H1 (cell line): ENCODE measurements around the gene SLC15A2. TPM values are rescaled to one million over a fixed set of nuclear protein-coding genes. Genes with fewer than 3 reads are reported as not detected.

Experiments used
- CTCF ChIA-PET: fragments of 300-600 bp; sonication (Branson Sonifier 250); formaldehyde crosslinking; loops from one replicate; lab custom pipeline; 2021; ENCODE audit not compliant: partially characterized antibody; lab: Charles Lee
- POLR2A ChIA-PET: fragments of 300-600 bp; sonication (Branson Sonifier 250); formaldehyde crosslinking; loops from one replicate; lab custom pipeline; 2021; ENCODE audit warnings: inconsistent platforms; ENCODE audit not compliant: partially characterized antibody; lab: Charles Lee
- DNase-seq, 2 experiments: peaks; one replicate each; pipeline versions ENCODE4 v3.0.0 to v3.0.0-alpha.2; 2010 to 2022; ENCODE audit warnings: low spot score in 2 of 2, low read depth in 1 of 2, mixed read lengths in 1 of 2
- FAIRE-seq: peaks from 2 replicates; lab custom pipeline; 2011; peaks lifted over from hg19 to GRCh38; lab: Jason Lieb, UNC
- H2AFZ ChIP-seq: 2 replicates; pipeline ENCODE4 v1.8.1; 2012; ENCODE audit warnings: low read length, inconsistent platforms
- H2AK5ac ChIP-seq: 2 replicates; pipeline ENCODE4 v1.6.1; 2013; ENCODE audit warnings: low read depth, low read length
- H2BK120ac ChIP-seq: replicated peaks from 2 replicates; pipeline ENCODE3; 2013; ENCODE audit warnings: low read depth, low read length, inconsistent platforms
- H2BK12ac ChIP-seq: 2 replicates; pipeline ENCODE4 v1.6.1; 2013; ENCODE audit warnings: low read depth, low read length
- H2BK15ac ChIP-seq: 2 replicates; pipeline ENCODE4 v1.6.1; 2013; ENCODE audit warnings: low read length
- H2BK20ac ChIP-seq: 2 replicates; pipeline ENCODE4 v1.6.1; 2013; ENCODE audit warnings: low read length
- H2BK5ac ChIP-seq: 2 replicates; pipeline ENCODE4 v1.6.1; 2013; ENCODE audit warnings: low read depth, low read length
- H3K14ac ChIP-seq: 2 replicates; pipeline ENCODE4 v1.6.1; 2013; ENCODE audit warnings: inconsistent platforms; ENCODE audit not compliant: insufficient read length
- H3K18ac ChIP-seq: 2 replicates; pipeline ENCODE4 v1.6.1; 2013; ENCODE audit warnings: low read length; ENCODE audit errors: extremely low read depth
- H3K23ac ChIP-seq: 2 replicates; pipeline ENCODE4 v1.6.1; 2013; ENCODE audit warnings: inconsistent platforms; ENCODE audit not compliant: insufficient read length
- H3K23me2 ChIP-seq: 2 replicates; pipeline ENCODE4 v1.6.1; 2013; ENCODE audit warnings: low read depth, low read length
- H3K27ac ChIP-seq: 2 replicates; pipeline ENCODE4 v1.6.1; 2011; ENCODE audit warnings: low read depth, low read length, inconsistent platforms
- H3K27me3 ChIP-seq, 4 experiments: replicated peaks in 1 of 4; 1 replicate in 1 of 4; 2 replicates in 3 of 4; pipeline versions ENCODE4 v1.6.1 to v1.8.1; 2011 to 2013; ENCODE audit warnings: low read length in 3 of 4, mild to moderate bottlenecking in 3 of 4, inconsistent platforms in 2 of 4, mixed read lengths in 2 of 4, moderate library complexity in 1 of 4; ENCODE audit not compliant: control insufficient read depth in 3 of 4, insufficient read depth in 3 of 4; ENCODE audit errors: extremely low read depth in 1 of 4
- H3K36me3 ChIP-seq, 4 experiments: 2 replicates each; pipeline versions ENCODE4 v1.6.1 to v1.8.1; 2011 to 2013; ENCODE audit warnings: mild to moderate bottlenecking in 4 of 4, low read length in 3 of 4, moderate library complexity in 2 of 4, control low read depth in 1 of 4, inconsistent platforms in 1 of 4; ENCODE audit not compliant: insufficient read depth in 4 of 4, control insufficient read depth in 2 of 4
- H3K4ac ChIP-seq: replicated peaks from 2 replicates; pipeline ENCODE3; 2013; ENCODE audit warnings: low read length, low read depth, mixed read lengths, inconsistent platforms; ENCODE audit not compliant: insufficient read length
- H3K4me1 ChIP-seq, 4 experiments: replicated peaks in 1 of 4; 1 replicate in 1 of 4; 2 replicates in 3 of 4; pipeline versions ENCODE4 v1.6.1 to v1.8.1; 2011 to 2013; ENCODE audit warnings: low read length in 3 of 4, inconsistent platforms in 2 of 4, mixed read lengths in 1 of 4; ENCODE audit not compliant: insufficient read depth in 4 of 4, control insufficient read depth in 3 of 4
- H3K4me2 ChIP-seq, 2 experiments: 2 replicates each; pipeline versions ENCODE4 v1.6.1 to v1.8.1; 2011 to 2013; ENCODE audit warnings: low read depth in 2 of 2, low read length in 2 of 2, control low read depth in 1 of 2, inconsistent platforms in 1 of 2, mild to moderate bottlenecking in 1 of 2; ENCODE audit not compliant: insufficient read depth in 1 of 2
- H3K4me3 ChIP-seq, 4 experiments: fragments of 200-600, 300-600 bp in 1 of 4; sonication (generic), shearing (Covaris generic), sonication (Bioruptor Twin) in 1 of 4; 2 replicates each; pipeline versions ENCODE4 v1.5.1 to v1.8.1; 2011 to 2016; ENCODE audit warnings: low read length in 4 of 4, low read depth in 3 of 4, control low read depth in 2 of 4, inconsistent platforms in 2 of 4, mild to moderate bottlenecking in 2 of 4, mixed read lengths in 1 of 4, moderate library complexity in 1 of 4; ENCODE audit not compliant: insufficient read depth in 2 of 4; ENCODE audit errors: extremely low read depth in 1 of 4
- H3K56ac ChIP-seq: replicated peaks from 2 replicates; pipeline ENCODE3; 2013; ENCODE audit warnings: low read depth, mild to moderate bottlenecking, mixed read lengths, low read length, inconsistent platforms; ENCODE audit not compliant: insufficient read length
- H3K79me1 ChIP-seq: 2 replicates; pipeline ENCODE4 v1.6.1; 2013; ENCODE audit warnings: low read depth, low read length, control low read depth
- H3K79me2 ChIP-seq, 2 experiments: 2 replicates each; pipeline versions ENCODE4 v1.6.1 to v1.8.1; 2012 to 2013; ENCODE audit warnings: low read length in 2 of 2, mild to moderate bottlenecking in 2 of 2, inconsistent platforms in 1 of 2; ENCODE audit not compliant: insufficient read depth in 2 of 2, control insufficient read depth in 1 of 2
- H3K9ac ChIP-seq, 4 experiments: replicated peaks in 1 of 4; 1 replicate in 1 of 4; 2 replicates in 3 of 4; pipeline versions ENCODE4 v1.6.1 to v1.8.1; 2011 to 2013; ENCODE audit warnings: low read depth in 3 of 4, low read length in 3 of 4, control low read depth in 2 of 4, mild to moderate bottlenecking in 2 of 4, moderate library complexity in 2 of 4, inconsistent platforms in 1 of 4; ENCODE audit errors: extremely low read depth in 1 of 4
- H3K9me3 ChIP-seq, 2 experiments: 2 replicates each; pipeline versions ENCODE4 v1.6.1 to v1.8.1; 2012 to 2013; ENCODE audit warnings: mild to moderate bottlenecking in 2 of 2, moderate library complexity in 2 of 2, control low read depth in 1 of 2, inconsistent platforms in 1 of 2, low read depth in 1 of 2, low read length in 1 of 2, mixed read lengths in 1 of 2; ENCODE audit not compliant: insufficient read depth in 2 of 2
- H4K20me1 ChIP-seq, 2 experiments: replicated peaks in 1 of 2; 2 replicates each; pipeline versions ENCODE3 to v1.8.1; 2011 to 2013; ENCODE audit warnings: inconsistent platforms in 2 of 2, low read length in 2 of 2, mild to moderate bottlenecking in 1 of 2; ENCODE audit not compliant: insufficient read depth in 2 of 2, control insufficient read depth in 1 of 2
- H4K5ac ChIP-seq: 2 replicates; pipeline ENCODE4 v1.6.1; 2013; ENCODE audit warnings: low read length, low read depth, mixed read lengths, inconsistent platforms; ENCODE audit not compliant: insufficient read length
- H4K8ac ChIP-seq: 2 replicates; pipeline ENCODE4 v1.8.0; 2013; ENCODE audit warnings: mild to moderate bottlenecking, moderate library complexity, low read length, inconsistent platforms; ENCODE audit not compliant: insufficient read depth; ENCODE audit errors: extremely low read depth
- H4K91ac ChIP-seq: replicated peaks from 2 replicates; pipeline ENCODE3; 2013; ENCODE audit warnings: low read length, mixed read lengths, inconsistent platforms; ENCODE audit not compliant: insufficient read length
- BACH1 ChIP-seq: IDR thresholded peaks from 2 replicates; pipeline ENCODE4 v1.6.1; 2012; ENCODE audit warnings: low read length, improper control_type of control experiment
- JUND ChIP-seq: IDR thresholded peaks from 2 replicates; pipeline ENCODE4 v1.6.1; 2011; ENCODE audit warnings: mild to moderate bottlenecking, improper control_type of control experiment, low read length
- KDM4A ChIP-seq: IDR thresholded peaks from one replicate; pipeline ENCODE4 v1.7.1; 2012; ENCODE audit warnings: low read depth, mild to moderate bottlenecking, moderate library complexity, low read length, inconsistent platforms; ENCODE audit not compliant: severe bottlenecking
- MAFK ChIP-seq: IDR thresholded peaks from 2 replicates; pipeline ENCODE4 v1.6.1; 2012; ENCODE audit warnings: low read depth, mild to moderate bottlenecking, improper control_type of control experiment, low read length
- RNF2 ChIP-seq: fragments of 200-900, 300-1000 bp; sonication (generic); IDR thresholded peaks from 2 replicates; pipeline ENCODE4 v1.7.1; 2016; ENCODE audit warnings: borderline replicate concordance, low read depth, mild to moderate bottlenecking, antibody characterized with exemption, low read length; ENCODE audit not compliant: poor library complexity, severe bottlenecking; ENCODE audit errors: missing control alignments
- SAP30 ChIP-seq: fragments of 300-600 bp; sonication (generic); IDR thresholded peaks from 2 replicates; pipeline ENCODE4 v1.7.1; 2012; ENCODE audit warnings: low read length, moderate library complexity, mild to moderate bottlenecking, inconsistent platforms; ENCODE audit not compliant: insufficient read depth, insufficient replicate concordance
- SIN3A ChIP-seq, 2 experiments: IDR thresholded peaks in 1 of 2; conservative IDR thresholded peaks in 1 of 2; 2 replicates each; pipeline ENCODE4 v1.6.1; 2011 to 2012; ENCODE audit warnings: low read length in 2 of 2, improper control_type of control experiment in 1 of 2, low read depth in 1 of 2, mild to moderate bottlenecking in 1 of 2
- TCF12 ChIP-seq: IDR thresholded peaks from 2 replicates; pipeline ENCODE4 v1.6.1; 2011; ENCODE audit warnings: low read depth, mild to moderate bottlenecking, low read length
- WGBS, 2 experiments: shearing (Covaris generic) in 1 of 2; methylation state at CpG; one replicate each; pipeline versions ENCODE4 v1.1.6 to v1.1.7; 2013 to 2015; ENCODE audit warnings: low lambda C conversion rate in 2 of 2, mixed read lengths in 2 of 2, inconsistent platforms in 1 of 2, low coverage in 1 of 2, missing lambda C conversion rate in 1 of 2; ENCODE audit not compliant: insufficient replicate concordance in 2 of 2, insufficient coverage in 1 of 2, insufficient read length in 1 of 2; ENCODE audit errors: extremely low coverage in 1 of 2, missing lambda C conversion rate in 1 of 2; 5-methylcytosine and 5-hydroxymethylcytosine counted together
- polyA plus RNA-seq, 7 experiments: library from polyadenylated mRNA; depleted of rRNA in 3 of 7; stranded (reverse) in 5 of 7; unstranded in 2 of 7; fragments of >200 nt in 5 of 7; fragments of 200-250 nt in 2 of 7; gene quantifications; 1 replicate in 5 of 7; 2 replicates in 1 of 7; 4 replicates in 1 of 7; pipeline versions ENCODE4 v1.2.1 to v1.2.3, GENCODE V29; 2011 to 2013; ENCODE audit warnings: missing spikeins in 2 of 7, mixed read lengths in 2 of 7
- total RNA-seq: library from RNA; stranded (reverse); fragmentation: NEBNext Ultra II Directional; extraction: Animal tissue kit (Norgen Biotek cat#: 25700); gene quantifications from 2 replicates; pipeline ENCODE4 v1.2.1, GENCODE V29; 2021

Gene SLC15A2
- total and polyA plus RNA-seq, 2 of the 8 experiments (the other 6 are each of a cell fraction or from before 2014, with no cell fraction given) = 2.0 to 3.6 TPM

DNA sequence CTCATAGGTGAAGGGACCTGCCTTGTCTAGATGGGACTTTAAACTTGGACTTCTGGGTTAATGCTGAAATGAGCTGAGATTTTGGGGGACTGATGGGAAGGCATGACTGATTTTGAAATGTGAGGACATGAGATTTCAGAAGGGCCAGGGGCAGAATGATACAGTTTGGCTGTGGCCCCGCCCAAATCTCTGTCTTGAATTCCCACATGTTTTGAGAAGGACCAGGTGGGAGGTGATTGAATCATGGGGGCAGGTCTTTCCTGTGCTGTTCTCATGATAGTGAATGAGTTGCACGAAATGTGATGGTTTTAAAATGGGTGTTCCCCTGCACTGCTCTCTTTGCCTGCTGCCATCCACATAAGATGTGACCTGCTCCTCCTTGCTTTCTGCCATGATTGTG, 85.0 kb downstream of the SLC15A2 start:
- H4K91ac ChIP-seq = no peak overlapping the region
- no peaks in the 10 kb centered on the region for H3K36me3 ChIP-seq
- no peak overlapping the region for H3K23ac ChIP-seq
- no peaks in the 10 kb centered on the region for H3K79me2 ChIP-seq
- no peak overlapping the region for H3K56ac ChIP-seq
- no peak overlapping the region for H2BK15ac ChIP-seq
- no peaks in the 10 kb centered on the region for H3K79me1 ChIP-seq
- no peak overlapping the region for H2BK5ac ChIP-seq
- no peak overlapping the region for H3K27ac ChIP-seq
- H4K5ac ChIP-seq = no peak overlapping the region
- no peaks in the 10 kb centered on the region for H3K27me3 ChIP-seq
- no peak overlapping the region for H3K18ac ChIP-seq
- DNase-seq (no peak), FAIRE-seq (no peak)
- H2AFZ ChIP-seq = no peak overlapping the region
- no peak overlapping the region for H2BK12ac ChIP-seq
- no peak overlapping the region for H2BK20ac ChIP-seq
- H2AK5ac ChIP-seq = no peak overlapping the region
- no peak overlapping the region for H3K4me2 ChIP-seq
- H2BK120ac ChIP-seq = no peak overlapping the region
- H3K4me3 ChIP-seq = no peak overlapping the region
- H3K4ac ChIP-seq = no peak overlapping the region
- H4K8ac ChIP-seq = no peak overlapping the region
- 87% methylated on average over 2 of the region's 2 CpGs; no CpG with 5 or more reads in 1 of the 2 experiments for WGBS, 2 experiments
- no peaks in the 10 kb centered on the region for H4K20me1 ChIP-seq
- TF ChIP-seq TCF12 (no peak), RNF2 (no peak), SIN3A (conservative IDR thresholded peaks at IDR 0.05 in 1 of 2, IDR thresholded peaks at IDR 0.05 in 1 of 2; ENCODE audit: low read depth in 1 of 2, low read length in 2 of 2) (no peak), JUND (no peak), MAFK (no peak), KDM4A (no peak), BACH1 (no peak), SAP30 (no peak)
- TF ChIP-seq, all 59 proteins: peak for 0
- Histone ChIP-seq H3K23me2 (no peaks in the 10 kb centered on the region), H3K4me1 (no peaks in the 10 kb centered on the region), H3K9ac (no peak overlapping the region), H3K14ac (no peak overlapping the region), H3K9me3 (peaks cover 15 to 16% of the 10 kb centered on the region in 2 experiments)
- ChIA-PET CTCF (interaction anchor here (0.7 kb wide), 1 partner anchor 190 kb away, joined by 3 read pairs; no protein-coding TSS in a partner anchor), POLR2A (no interaction called here)
